Measurements from ENCODE around the gene KLHL29.

KLHL29 gene

DNA sequence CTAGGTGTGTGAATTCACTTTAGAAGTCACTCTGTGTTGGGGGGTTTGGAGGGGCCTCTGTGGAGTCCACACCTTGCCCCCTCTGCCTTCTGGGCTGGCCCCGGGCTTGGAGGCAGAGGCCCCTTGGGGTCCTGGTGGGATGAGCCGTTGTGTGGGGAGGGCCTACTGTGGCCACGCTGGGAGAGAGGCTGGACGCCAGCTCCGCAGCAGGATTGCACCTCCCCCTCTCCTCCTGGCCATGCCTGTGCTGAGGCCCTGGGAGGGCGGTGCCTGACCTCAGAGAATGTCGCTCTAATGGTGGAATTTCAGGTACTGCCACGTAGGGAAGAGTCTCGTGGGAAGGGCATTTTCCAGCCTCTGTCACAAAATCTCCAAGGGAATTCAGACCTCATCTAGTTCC lies 304.9 kb downstream of the KLHL29 start:
- DNase-seq, result no peak

DNA sequence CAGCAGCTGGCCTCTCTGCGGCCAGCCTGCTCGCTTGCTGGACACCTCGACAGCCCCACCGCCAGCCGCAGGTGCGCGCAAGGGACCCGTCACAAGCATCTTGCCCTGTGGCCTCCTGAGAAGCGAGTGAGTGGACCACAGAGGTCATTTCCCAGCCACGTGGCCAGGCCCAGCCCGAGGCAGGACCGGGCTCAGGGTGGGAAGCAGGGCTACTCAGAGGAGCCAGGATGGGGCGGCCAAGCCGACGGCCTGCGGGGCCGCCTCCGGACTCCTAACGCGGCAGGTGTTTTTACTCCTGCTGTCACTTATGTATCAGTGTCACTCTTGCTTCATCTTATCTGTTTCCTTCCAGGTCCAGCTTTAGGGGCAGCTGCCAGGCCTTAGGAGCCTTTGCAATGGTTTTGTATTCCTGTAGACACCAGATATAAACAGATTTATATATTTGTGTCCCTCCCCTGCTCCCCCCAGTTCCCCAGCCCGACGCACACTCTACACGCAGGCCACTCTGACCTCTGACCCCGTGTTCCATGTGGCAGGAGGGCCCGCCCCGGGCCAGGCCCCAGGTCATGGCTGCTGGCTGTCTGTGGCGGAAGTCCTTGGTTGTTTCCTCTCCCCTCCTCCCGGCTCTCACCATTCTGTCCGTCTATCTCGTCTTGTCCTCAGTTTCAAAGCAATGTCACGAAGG lies 305.6 kb downstream of the KLHL29 start:
- no peak for DNase-seq

DNA sequence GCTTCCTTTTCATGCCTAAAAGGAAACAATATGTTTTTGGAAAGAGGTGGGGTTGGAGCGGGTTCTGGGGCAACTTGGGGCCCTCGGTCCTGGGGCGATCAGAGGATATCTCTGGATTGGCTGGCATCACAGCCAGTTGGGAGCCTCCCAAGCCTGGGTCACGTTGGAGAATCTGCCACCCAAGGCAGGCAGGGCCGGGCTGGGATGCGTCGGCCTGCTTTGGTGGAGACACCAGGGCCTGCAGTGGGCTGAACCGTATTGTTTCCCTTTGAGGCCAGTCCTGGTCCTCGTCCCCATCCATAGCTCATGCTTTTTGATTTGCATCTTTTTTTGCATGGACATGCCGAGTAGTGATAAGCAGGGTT lies 306.1 kb downstream of the KLHL29 start:
- no peak for DNase-seq

DNA sequence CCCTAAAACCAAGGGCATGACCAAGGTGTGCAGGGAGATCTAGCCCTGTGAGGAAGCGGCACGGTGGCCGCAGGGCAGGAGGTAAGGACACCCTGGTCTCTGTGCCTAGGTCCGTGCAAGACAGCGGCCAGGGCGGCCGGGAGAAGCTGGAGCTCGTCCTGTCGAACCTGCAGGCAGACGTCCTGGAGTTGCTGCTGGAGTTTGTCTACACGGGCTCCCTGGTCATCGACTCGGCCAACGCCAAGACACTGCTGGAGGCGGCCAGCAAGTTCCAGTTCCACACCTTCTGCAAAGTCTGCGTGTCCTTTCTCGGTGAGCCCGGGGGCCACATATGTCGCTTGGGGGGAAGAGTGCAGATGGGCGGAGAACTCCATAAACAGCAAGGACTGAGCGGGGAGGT lies 306.6 kb downstream of the KLHL29 start:
- DNase-seq, result no peak

DNA sequence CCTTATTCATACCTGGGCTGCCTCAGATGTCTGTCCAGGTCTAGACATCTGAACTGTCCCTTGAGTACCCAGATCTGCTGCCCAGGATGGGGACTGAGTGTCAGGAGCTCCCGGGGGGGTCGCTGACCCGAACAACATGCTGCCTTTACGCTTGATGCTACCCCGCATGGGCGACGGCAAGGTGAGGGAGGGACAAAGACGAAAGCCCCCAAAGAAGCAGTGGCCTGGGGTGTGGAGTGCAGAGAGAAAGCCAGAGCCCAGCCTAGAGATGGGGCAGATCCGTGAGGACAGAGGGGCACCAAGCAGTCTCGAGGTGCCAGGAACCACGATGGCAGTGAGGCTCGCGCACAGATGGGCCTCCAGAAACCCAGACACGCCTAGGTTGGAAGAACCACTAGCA lies 307.3 kb downstream of the KLHL29 start:
- DNase-seq, result no peak

GRCh38 chr2:23692851-23693605 lies 308.0 kb downstream of the KLHL29 start:
- no peak for DNase-seq

DNA sequence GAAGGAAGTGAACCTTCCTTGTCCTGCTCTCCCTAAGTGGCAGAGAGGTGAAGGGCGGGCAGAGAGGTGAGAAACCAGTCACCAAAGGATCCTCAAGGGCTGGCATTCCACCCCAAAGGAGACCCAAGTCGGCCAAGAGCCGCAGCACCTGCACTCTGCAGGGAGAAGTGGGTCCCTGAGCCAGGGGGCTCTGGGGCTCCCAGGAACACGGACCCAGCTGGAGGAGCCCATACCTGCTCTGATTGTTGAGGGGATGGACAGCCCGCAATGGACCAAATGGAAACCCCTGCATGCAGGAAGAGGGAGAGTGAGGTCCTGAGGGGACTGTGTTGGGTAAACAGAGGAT lies 308.6 kb downstream of the KLHL29 start:
- no peak for DNase-seq

GRCh38 chr2:23694058-23695045 lies 309.4 kb downstream of the KLHL29 start:
- no peak for DNase-seq

GRCh38 chr2:23695214-23695889 lies 310.4 kb downstream of the KLHL29 start:
- no peak for DNase-seq

GRCh38 chr2:23695890-23696751 lies 311.1 kb downstream of the KLHL29 start:
- no peak for DNase-seq

GRCh38 chr2:23696752-23697045 lies 311.7 kb downstream of the KLHL29 start:
- DNase-seq, result no peak

DNA sequence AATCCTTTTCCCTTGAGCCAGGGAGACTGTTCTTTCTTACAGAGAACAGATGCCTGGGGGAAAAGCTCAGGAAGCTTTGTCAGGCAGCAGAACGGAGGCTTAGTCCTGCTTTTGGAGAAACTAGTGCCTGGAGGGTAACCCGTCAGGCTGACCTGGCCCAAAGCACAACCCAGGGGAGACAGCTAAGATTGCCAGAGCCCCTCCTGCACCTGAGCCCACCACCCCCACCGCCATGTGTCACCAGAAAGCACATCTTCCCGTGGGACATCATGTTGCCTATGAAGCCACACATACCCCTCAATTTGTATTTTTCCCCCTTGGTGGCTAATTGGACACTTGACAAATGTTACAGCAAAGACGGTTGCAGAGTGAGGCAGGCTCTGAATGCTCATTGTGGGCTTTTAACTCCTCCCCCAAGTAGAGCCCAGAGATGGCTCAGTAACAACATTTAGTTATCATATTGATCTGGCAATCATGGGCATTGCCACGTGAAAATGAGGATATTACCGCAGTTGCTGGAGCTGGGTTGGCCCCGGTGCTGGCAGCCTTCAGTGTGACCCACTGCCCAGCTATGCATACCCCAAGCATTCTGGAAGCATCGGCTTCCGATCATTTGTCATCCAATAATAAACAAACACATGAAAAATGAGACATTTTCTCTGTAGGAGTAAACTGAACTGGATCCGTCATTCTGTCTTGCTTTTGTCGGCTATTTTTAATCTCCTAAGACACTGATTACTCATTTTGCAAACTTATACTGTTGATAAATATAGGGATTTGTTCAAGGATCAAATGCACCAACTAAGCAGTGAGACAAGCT lies 312.5 kb downstream of the KLHL29 start:
- peak; percentile 56 for DNase-seq

GRCh38 chr2:23698116-23698693 lies 313.2 kb downstream of the KLHL29 start:
- DNase-seq, result peak; percentile 93

DNA sequence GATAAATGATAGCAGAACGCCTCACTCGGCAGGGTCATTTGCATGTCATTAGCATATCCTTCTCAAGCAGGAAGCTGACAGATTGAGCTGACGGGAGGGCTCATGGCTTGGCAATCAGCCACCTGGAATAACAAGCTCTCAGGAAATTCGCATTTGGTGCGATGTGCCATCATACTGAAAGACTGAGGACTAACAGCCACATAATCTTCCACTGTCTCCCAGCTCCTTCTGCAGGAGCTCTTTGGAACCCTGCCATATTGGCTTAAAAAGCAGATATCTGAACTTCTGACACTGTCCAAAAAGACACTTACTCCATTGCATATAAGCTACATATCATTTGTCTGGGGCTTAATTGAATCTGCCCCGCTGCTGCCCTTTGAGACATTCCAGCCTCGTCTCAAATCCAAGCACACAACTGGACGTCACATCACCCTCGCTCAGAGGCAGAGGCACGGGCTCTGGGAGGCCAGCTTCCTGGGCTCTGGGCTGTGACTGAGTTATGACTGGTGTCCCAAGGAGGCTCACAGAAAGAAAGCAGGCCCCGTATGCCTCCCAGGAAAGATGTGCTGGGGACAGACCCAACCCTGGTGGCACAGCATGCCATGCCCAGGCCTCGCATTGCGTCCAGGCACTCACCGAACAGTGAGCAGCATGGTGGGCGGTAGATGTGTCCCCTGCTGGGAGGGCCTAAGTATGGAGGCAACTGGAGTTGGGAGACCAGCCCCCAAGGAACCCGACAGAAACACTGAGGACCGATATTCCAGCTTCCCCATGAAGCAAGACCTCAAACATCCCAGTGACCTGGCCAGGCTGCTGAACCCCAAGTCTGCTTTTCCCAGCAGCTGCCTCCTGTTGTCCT lies 314.0 kb downstream of the KLHL29 start:
- peak; percentile 90 for DNase-seq

DNA sequence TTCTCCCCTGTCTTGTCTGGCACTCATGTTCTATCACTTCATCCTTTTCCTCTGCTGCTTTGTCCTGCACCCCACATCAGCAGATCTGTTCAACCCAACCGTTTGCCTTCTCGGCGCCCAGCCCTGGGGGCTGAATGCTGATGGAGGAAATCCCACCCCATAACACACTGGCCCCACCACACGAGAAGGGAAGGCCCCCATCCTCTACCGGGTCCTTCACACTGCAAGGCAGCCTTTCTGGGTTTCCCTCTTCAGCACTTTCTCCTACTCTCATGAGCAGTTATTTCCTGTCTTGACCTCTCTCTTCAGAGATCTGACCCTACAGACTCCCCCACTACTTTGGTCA lies 314.6 kb downstream of the KLHL29 start:
- DNase-seq, result no peak

GRCh38 chr2:23700627-23701026 lies 315.6 kb downstream of the KLHL29 start:
- DNase-seq, result no peak

DNA sequence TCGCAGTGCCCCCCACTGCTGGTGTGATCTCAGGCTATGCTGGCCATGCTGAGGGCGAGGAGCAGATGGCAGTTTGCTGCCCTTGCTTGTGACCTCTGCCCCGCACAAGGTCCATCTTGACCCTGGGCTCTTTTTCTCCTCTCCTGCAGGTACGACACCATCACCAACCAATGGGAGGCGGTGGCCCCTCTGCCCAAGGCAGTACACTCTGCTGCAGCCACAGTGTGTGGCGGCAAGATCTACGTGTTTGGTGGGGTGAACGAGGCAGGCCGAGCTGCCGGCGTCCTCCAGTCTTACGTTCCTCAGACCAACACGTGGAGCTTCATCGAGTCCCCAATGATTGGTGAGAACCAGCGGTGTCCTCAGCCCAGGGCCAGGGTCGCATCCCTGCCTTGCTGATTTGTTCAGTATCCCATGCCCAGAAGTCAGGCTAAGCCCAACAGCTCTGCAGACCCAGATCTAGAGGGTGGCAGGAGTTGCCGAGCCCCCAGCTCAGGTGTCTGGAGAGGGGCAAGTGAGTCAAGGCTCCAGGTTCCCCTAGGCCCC lies 318.1 kb downstream of the KLHL29 start:
- no peak for DNase-seq

GRCh38 chr2:23703583-23704385 lies 318.8 kb downstream of the KLHL29 start:
- DNase-seq, result no peak

Measured in eye (tissue), 1 donor.